HPDE6-E6E7 (cell line): ENCODE measurements around the gene CLASRP.
"Not testable (repeated sequence)": the region's sequence is repeated elsewhere in the genome, so short reads cannot be mapped to it uniquely, and the experiment has no call there.

Source experiments
- DNase-seq: peaks from one replicate; pipeline ENCODE4 v3.0.0; 2011; ENCODE audit warnings: missing footprints; ENCODE audit errors: extremely low spot score

The CLASRP gene

GRCh38 chr19:45102481-45102880 lies 63.6 kb downstream of the CLASRP start:
- no peak for DNase-seq

- DNase-seq: no peak
These were observed 64.3 kb downstream of the CLASRP start for GRCh38 chr19:45103156-45103507.

GRCh38 chr19:45103508-45104319 lies 64.9 kb downstream of the CLASRP start:
- DNase-seq: no peak

GRCh38 chr19:45104658-45105349 lies 66.0 kb downstream of the CLASRP start:
- no peak for DNase-seq

GRCh38 chr19:45106363-45106762 lies 67.5 kb downstream of the CLASRP start:
- not testable (repeated sequence) for DNase-seq

GRCh38 chr19:45107621-45108150 lies 68.8 kb downstream of the CLASRP start:
- no peak for DNase-seq

- DNase-seq: no peak
These were observed 72.0 kb downstream of the CLASRP start for GRCh38 chr19:45110851-45111266.

- no peak for DNase-seq
These were observed 73.4 kb downstream of the CLASRP start for GRCh38 chr19:45112111-45112827.

GRCh38 chr19:45113628-45114027 lies 74.8 kb downstream of the CLASRP start:
- no peak for DNase-seq

- no peak for DNase-seq
These were observed 75.3 kb downstream of the CLASRP start for GRCh38 chr19:45114116-45114515.

GRCh38 chr19:45115809-45116615 lies 77.2 kb downstream of the CLASRP start:
- no peak for DNase-seq

GRCh38 chr19:45117167-45117594 lies 78.3 kb downstream of the CLASRP start:
- no peak for DNase-seq

GRCh38 chr19:45117671-45118070 lies 78.8 kb downstream of the CLASRP start:
- no peak for DNase-seq

GRCh38 chr19:45118106-45118505 lies 79.3 kb downstream of the CLASRP start:
- no peak for DNase-seq

- not testable (repeated sequence) for DNase-seq
These were observed 79.9 kb downstream of the CLASRP start for GRCh38 chr19:45118591-45119355.

GRCh38 chr19:45119582-45119981 lies 80.7 kb downstream of the CLASRP start:
- DNase-seq: no peak
